HG03064 (cell line): ENCODE measurements around the gene SH2D3C.

ENCODE experiments used
- ATAC-seq: cut with Tn5 transposase; IDR thresholded peaks from one replicate; pipeline ENCODE4 v1.9.1; 2021; ENCODE audit warnings: low read depth; ENCODE audit not compliant: unreplicated experiment

Gene SH2D3C

DNA sequence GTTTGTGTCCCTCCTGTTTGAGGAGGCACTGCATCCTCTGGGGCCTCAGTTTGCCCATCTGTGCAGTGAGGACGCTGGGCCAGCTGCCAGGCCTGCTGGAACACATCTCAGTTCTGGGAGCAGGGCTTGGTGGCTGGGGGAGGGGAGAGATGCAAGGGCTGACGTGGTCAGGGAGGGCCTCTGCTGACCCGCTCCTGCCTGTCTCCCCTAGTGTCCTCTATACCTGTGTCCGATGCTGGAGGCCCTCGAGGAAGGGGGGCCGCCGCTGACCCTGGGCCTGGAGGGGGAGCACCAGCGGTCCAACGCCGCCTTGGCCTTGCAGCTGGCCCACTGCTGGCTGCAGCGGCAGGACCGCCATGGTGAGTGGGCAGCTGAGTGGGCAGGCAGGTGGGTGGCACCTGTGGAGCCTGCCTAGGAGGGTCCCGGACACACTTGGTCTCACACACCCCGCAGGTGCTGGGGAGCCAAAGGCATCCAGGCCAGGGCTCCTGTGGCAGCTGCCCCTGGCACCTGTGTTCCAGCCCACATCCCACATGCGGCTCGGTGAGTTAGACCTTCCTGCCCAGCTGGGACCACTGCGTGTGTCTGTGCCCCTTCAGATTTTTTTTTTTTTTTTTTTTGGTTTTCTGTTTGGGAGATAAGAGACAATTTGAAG is 30.0 kb upstream of the SH2D3C start:
- no peak for ATAC-seq

DNA sequence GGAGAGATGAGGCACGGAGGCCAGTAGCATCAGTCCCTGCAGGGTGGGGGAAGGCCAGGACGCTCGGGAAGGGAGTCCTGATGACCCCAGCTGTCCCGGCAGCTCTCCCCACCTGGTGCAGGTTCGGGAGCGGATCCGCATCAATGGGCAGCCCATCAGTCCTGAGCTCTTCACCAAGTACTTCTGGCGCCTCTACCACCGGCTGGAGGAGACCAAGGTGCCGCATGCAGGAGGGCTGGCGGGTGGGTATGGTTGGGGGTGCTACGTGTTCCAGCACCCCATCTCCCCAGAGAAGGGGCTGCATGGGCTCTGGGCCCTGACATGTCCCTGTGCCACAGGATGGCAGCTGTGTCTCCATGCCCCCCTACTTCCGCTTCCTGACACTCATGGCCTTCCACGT is 28.4 kb upstream of the SH2D3C start:
- no peak for ATAC-seq

DNA sequence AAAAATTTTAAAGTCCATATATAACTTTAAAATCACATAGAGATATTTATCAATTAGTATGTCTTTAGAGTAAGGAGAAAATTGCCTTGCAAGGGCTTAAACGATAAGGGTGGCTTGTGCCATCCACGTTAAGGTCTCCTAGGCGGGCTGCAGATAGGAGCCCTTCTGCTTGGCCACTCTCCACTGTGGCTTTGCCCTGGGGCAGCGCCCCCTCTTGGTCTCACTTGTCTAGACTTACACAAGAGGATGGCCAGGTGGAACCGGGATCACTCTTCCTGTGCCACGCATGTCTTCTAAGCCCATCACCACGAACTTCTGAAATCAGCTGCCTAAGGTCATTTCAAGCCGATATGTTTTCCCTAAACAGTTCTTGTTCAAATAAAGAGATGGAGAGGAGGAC is 27.2 kb upstream of the SH2D3C start:
- ATAC-seq = no peak

DNA sequence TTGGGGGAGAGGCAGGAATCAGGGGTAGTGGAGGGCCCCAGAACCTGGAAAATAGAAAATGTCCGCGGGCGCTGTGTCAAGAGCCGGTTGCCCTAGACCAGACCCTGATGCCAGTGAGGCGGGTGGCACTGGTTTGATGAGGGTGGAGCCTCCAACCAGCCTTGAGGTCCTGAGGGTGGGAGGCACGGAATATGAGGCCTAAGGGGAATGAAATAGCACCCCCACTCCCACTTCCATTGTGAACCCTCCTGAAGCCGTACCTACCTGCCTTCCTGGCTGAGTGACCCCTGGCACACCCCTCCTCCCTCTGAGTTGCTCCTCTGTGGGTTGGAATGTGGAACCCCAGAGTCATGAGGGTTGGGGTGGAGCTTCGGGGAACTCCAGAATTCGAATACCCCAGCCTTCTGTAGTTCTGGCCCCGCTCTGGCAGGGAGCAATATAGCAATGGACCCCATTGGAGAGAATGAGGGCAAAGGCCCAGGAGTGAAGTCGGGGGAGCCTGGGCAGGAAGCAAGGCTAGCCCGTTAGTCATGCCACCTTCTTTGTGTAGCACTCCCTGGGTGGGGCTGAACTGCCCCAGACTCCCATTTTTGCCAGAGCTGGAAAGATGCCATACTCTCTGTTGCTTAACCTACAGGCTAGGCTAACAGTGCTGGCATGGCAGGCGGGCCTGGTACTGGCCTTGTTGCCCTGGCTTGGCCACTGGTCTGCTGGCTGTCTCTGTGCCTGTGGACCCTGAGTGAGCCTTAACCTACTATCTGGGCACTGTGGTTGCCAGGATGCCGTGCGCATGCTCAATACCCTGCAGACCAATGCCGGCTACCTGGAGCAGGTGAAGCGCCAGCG is 25.3 kb upstream of the SH2D3C start:
- ATAC-seq = no peak

DNA sequence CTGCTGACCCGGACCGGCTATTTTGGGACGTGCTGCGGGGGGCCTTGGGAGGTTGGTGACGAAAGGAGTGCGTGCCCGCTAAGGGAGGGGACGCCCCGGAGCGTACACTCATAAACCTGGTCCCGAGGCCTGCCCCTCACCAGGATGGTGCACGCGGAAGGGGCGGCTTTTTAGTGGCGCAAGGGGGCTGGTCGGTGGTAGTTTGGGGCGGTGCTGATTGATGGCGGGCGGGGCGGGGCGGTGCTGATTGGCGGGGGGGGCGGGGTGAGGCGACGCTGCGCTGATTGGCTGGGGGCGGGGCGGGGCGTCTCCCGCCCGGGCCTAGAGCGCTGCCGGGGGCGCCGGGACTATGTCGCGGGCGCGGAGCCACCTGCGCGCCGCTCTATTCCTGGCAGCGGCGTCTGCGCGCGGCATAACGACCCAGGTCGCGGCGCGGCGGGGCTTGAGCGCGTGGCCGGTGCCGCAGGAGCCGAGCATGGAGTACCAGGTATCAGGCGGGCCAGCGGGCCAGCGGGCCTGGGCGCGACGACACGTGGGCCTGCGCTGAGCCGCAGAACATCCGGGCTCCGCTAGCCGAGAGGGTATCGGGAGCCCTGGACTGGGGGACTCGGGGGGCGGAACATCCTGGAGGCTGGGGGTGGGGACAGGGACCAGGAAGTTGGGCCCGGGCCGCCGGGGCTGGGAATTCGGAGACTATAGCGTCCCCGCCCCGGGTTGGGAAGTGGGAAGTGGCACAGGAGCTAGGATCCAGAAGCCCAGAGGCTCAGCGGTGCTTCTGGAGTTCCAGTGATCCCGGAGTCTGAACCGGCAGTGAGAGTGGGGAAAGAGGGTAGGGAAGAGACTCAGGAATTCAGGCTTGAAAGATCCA is 24.3 kb upstream of the SH2D3C start, which contains the start of gene FPGS:
Gene FPGS, plus strand, starts transcription at position 307 of the 868 bp plus-strand sequence. Its CDS starts 43 bp downstream, at position 350.
- ATAC-seq = peak; percentile 64

DNA sequence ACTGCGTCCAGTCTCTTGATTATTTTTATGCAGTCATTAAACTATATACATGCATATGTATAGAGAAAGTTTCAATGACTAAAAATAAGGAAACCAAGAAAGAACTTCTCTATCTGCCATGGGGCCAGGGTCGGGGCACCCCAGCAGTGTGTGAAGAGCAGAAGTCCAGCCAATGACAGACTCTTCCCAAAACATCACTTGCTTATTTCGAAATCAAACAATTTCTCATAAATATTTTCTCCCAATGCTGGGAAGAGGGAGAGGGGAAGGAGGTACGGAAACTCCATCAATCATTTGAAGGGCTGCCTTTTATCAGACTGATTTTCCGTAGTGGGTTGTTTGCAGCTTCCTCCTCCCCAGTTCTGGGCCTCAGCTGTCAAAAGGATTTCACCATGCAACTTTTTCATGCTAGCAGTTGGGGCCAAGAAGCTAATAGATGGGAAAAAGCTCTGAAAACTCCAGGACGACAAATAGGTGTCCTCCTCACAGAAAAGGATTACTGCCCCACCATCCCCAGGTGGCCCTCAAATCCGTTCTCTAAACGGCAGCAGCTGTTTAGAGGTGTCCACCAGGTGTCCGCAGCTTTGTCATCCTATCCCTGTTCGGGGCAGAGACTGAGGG is 23.6 kb upstream of the SH2D3C start:
- no peak for ATAC-seq

DNA sequence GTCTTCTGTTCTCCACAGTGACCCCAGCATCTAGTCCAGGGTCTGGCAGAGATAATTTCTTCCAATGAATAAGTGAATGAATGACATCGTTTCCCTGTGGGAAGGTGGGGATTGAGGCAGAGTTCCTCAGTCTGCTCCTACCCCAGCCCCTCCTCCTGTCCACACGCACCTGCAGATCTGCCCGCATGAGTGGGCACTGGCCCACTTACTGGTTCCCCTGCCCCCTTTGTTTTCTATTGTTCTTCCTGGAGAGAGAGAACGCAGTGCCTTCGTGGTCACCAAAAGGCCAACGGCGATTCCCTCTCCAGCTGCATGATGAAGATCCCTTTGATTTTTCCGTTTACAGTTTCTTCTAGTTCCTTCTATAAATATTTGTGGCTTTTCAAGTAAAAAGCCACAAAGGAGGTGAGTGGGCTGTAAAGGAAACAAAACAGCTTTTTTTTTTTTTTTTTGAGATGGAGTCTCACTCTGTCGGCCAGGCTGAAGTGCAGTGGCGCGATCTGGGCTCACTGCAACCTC is 18.4 kb upstream of the SH2D3C start:
- no peak for ATAC-seq

DNA sequence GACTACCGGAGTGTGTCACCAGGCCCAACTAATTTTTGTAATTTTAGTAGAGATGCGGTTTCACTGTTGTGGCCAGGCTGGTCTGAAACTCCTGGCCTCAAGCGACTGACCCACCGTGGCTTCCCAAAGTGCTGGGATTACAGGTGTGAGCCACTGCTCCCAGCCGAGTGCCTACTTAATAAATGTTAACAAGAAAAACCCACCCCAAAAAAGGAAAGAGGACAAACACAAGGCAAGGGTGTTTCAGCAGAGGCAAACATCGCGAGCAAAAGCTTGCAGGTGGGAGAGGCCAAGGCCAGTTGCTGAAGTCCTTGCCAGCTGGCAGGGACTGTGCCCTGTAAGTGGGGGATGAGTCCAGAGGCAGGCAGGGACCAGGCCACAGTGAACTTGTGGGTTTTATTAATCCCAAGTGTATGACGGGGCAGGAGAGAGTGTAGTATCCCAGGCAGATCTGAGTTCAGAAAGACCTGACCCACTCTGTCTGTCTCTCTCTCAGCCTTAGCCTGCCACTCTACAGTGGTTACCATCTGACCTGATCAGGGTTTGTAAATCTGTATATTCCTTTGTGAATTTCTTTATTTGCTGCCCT is 17.9 kb upstream of the SH2D3C start:
- no peak for ATAC-seq

DNA sequence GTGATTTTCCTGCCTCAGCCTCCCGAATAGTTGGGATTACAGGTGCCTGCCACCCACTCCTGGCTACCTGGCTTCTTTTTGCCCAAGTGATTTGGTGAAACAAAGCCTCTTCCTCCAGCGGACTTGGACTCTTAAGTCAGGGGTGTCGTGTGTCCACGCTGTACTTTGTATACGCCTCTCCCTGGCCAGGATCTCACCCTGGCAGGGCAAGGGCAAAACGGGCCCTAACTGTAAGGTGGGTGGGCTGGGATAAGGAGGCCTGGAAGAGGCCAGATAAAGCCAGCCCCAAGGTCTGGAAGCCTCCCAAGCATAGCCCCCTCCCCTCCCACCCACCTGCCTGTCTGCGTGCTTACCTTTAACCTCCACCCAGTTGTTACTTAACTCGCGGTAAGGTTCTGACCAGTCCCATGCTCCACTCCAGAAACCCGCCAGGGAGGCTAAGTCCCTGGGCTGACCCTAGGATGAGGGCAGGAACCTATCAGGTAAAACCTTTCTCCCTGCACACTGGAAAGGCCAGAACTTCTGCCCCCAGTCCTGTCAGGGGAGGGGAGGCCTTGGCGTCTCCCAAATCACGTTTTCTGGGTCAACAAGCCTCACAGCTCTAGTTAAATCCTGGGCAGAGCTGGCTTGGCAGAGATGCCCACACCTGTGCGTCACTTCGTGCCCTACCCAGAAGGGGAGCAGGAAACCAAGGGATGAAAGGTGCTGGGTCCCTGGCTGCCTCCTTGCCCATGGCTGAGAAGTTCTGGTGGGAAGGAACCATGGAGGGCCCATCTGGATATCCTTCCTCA is 15.7 kb upstream of the SH2D3C start:
- no peak for ATAC-seq

DNA sequence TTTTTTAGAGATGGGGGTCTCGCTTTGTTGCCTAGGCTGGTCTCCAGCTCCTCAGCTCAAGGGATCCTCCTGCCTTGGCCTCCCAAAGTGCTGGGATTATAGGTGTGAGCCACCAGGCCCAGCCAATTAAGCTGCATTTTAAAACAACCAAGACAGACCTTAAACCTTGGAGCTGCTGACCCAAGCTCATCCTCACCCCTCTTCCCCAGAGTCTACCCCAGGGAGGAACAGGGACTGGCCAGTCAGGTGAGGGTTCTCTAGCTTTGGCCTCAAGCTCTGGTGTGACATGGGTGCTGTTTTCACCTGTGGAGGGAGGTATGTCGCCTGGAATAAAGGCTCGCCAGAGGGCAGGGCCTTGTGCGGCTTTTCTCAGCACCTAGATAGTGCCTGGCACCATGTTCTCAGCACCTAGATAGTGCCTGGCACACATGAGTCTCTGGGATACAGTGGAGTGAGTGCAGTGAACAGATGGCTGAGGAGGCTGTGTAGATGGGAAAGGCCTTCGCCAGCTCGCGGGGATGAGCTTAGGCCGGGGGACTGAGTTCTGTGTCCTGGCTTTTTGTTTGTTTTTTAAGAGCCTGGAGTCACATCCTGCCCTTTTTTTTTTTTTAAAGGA is 14.7 kb upstream of the SH2D3C start:
- no peak for ATAC-seq

DNA sequence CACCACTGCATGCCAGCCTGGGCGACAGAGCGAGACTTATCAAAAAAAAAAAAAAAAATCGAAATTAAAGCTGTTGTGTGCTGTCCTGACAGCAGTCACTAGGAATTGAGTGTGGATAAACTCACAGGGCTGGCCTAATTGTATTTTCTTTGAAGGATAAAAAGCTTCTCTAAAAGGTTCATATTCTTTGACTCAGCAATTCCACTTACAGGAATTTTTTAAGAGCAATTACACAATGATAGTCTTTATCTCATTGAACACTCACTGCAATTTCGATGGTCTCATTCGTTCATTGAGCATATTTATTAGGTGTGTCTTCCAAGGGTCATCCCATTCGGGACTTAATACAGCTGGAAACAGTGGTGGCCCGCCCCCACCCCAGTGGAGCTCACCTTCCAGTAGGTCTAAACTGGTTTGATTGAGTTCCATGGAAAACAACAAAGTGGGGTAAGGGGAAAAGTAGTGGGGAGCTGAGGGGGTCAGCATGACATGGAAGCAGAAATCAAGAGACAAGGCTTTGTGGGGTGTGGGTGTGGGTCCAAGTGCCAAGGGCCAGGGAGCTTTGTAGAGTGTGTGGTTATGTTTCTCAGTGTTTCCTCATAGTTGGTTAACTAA is 14.1 kb upstream of the SH2D3C start:
- no peak for ATAC-seq

DNA sequence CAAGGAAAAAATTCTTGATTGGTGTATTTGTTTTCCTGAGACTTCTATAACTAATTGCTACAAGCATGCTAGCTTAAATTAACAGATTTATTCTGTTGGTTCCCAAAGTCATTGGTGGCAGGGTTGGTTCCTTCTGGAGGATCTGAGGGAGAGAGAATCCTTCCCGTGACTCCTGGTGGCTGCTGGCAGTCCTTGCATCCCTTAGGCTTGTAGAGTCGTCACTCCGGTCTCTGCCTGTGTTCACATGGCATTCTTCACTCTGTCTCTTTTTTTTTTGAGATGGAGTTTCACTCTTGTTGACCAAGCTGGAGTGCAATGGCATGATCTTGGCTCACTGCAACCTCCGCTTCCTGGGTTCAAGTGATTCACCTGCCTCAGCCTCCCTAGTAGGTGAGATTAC is 12.6 kb upstream of the SH2D3C start:
- ATAC-seq = no peak

DNA sequence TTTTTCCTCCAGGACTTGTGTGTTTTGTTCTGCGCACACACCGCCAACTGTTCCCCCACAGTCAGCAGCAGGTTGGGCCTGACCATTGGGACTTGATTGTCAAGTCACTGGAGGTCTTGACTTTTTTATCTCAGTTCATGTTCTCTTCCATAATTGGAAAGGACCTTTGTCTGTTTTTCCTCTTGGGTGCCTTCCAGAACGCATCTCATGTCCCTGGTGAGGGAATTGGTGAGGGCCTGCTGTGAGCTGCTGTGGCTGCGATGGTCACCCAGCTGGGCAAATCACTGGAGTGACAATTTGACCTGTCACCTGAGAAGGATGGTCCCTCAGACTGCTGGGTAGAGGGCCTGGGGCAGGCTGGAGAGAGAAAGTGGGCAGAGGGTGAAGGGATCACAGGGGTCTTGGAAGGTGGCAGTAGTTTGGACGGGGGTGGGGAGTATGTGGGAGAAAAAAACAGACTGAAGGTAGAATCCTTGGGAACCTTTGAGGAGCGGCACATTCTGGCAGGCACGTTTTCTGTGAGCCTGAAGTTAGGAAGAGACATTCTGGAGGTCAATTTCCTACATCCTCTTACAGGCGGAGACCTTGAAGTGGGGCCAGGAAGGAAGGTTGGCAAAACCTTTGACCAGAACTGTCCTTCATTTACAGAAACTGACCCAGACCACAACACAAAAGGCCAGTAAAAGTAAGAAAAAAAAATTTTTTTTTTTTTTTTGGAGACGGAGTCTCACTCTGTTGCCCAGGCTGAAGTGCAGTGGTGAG is 11.8 kb upstream of the SH2D3C start:
- ATAC-seq = no peak

DNA sequence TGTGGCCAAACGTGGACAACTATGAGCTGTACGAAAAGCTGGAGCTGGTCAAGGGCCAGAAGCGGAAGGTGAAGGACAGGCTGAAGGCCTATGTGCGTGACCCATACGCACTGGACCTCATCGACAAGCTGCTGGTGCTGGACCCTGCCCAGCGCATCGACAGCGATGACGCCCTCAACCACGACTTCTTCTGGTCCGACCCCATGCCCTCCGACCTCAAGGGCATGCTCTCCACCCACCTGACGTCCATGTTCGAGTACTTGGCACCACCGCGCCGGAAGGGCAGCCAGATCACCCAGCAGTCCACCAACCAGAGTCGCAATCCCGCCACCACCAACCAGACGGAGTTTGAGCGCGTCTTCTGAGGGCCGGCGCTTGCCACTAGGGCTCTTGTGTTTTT is 10.7 kb upstream of the SH2D3C start:
- ATAC-seq = no peak

DNA sequence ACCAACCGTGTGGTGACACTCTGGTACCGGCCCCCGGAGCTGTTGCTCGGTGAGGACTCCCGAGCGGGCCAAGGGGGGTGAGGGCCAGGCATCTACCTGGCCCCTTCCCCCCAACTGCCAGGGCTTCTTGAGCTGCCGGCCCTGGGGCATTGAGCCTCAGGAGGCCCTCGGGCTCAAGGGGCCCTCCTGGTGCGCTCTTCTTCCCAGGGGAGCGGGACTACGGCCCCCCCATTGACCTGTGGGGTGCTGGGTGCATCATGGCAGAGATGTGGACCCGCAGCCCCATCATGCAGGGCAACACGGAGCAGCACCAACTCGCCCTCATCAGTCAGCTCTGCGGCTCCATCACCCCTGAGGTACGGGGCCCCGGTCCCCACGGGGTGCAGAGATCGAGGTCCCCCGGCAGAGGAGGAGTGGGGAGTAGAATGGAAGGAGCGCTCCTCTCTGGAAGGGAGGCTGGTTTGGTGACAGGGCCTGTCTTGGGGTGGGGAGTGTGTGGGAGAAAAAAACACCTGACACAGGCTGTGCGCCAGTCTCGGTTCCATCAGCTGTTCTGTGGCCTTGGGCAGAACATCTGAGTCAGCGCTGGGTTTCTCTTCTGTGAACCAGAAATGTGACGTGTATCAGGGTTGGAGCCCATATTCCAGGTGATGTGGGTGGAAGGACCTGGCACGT is 10.0 kb upstream of the SH2D3C start:
- no peak for ATAC-seq

DNA sequence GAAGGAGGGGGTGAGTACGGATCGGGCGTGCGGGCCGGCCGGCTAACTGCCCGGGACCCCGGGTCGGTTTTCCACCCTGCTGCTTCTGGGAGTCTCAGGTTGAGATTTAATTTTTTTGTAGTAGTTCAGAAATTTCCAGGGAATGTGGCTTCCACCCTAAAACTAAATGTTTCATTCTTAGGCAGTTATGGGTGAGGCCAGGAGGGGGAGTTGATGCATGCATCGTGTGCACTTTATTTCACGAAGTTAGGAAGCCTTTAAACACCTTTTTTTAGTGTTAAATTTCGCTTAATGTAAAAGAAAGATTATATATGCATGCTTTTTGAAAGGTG is 8.3 kb upstream of the SH2D3C start:
- ATAC-seq = no peak
